ENCODE results near the gene TMTC1.

Gene TMTC1

GRCh38 chr12:29792853-29793252 lies 9.1 kb upstream of the TMTC1 start:
- no peak overlapping the region for H3K4me3 ChIP-seq (ENCODE audit: low read length)
- no peak for TF ChIP-seq ZNF274 (IDR thresholded peaks at IDR 0.05; ENCODE audit: low read depth, low read length)

- no peak overlapping the region for H3K4me3 ChIP-seq (ENCODE audit: low read length)
- no peak for TF ChIP-seq ZNF274 (IDR thresholded peaks at IDR 0.05; ENCODE audit: low read depth, low read length)
These were observed 8.4 kb upstream of the TMTC1 start for GRCh38 chr12:29792132-29792531.

DNA sequence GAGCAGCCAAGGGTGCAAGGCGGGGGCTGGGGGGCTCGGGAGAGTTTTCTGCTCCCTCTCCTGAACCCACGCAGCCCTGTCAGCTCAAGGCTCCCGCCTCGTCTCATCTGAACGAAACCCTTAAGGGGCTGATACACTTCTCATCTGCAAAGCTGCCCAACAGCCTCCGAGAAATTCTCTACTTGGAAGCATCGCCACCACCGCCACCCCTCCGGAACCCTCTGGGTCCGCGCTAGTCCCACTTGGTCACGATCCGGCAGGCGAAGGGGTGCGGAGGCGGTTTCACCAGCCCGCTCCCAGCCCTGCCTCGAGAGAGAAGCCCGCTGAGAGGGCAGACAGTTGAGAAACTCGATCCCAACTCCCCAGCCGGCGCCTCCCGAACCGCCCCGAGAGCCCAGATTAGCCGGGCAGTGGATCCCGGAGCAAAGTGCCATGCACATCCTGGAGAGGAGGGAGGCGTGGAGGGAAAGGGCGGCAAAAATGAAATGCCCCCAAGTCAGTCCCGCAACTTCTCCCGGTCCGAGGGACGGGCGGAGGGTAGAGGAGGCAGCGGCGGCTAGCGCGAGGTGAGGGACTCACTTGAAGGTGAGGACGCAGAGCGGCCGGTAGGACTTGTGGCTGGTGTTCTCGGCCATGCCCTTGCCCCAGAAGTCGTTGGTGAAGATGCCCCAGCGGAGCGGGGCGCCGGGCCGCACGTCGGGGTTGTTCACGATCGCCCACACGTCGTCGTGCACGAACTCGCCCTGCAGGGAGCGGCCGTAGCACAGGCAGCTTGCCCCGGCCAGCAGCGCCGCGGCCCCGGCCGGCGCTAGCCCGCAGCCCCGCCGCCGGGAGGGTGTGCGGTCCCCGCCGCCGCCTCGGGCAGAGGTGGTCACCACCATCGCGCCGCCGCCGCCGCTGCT lies 620 bp downstream of the TMTC1 start:
- no peak for TF ChIP-seq ZNF274 (IDR thresholded peaks at IDR 0.05; ENCODE audit: low read depth, low read length)
- H3K4me3 ChIP-seq (ENCODE audit: low read length), result peak overlapping the region; percentile 64

DNA sequence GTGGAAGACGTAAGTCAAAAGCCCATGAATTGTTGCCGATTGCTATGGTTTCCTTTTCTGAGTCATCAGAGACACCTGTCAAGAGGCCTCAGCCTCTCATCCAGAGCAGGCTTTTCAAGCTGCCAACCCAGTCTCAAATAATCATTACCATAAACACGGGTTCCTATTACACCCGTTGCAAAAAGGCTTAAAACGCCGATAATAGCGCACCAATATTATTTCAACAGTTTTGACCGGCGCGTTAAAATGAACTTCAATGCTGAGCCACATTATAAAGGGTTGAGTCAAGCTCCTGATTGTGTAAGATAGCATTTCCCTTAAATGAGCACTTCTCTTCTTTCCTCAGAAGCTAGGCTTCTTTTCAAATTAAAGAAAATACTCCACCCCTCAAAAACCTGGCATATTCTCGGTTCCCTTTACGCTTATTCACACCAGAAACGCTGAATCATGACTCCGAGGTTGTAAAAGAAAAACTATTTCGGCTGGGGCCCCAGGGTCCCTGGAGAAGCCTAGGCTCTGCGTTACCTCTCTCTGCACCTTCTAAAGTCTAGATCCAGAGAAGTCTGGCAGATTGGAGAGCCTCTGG lies 1.4 kb downstream of the TMTC1 start:
- peak overlapping the region; percentile 64 for H3K4me3 ChIP-seq (ENCODE audit: low read length)
- no peak for TF ChIP-seq ZNF274 (IDR thresholded peaks at IDR 0.05; ENCODE audit: low read depth, low read length)

- peak overlapping the region; percentile 64 for H3K4me3 ChIP-seq (ENCODE audit: low read length)
- no peak for TF ChIP-seq ZNF274 (IDR thresholded peaks at IDR 0.05; ENCODE audit: low read depth, low read length)
These were observed 2.0 kb downstream of the TMTC1 start for GRCh38 chr12:29781705-29782266.

DNA sequence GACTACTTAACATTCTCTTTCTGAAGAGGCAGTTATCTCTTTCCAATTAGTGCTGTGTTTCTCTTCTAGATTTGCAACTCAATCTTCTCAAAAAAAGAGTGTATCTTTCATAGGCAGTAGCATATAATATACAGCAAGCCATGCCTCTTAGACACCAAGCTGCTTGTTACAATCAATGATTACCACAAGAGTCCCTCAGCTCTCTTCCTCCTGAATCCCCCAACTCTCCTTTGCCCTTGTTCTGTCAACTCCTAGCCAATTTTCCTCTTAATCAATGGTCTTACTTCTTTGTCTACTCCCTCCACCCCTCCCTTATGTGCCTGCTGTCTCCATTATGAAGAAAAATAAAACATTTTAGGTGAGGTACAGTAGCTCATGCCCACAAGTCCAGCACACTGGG lies 2.6 kb downstream of the TMTC1 start:
- TF ChIP-seq ZNF274 (IDR thresholded peaks at IDR 0.05; ENCODE audit: low read depth, low read length), result no peak
- H3K4me3 ChIP-seq (ENCODE audit: low read length), result no peak overlapping the region; the same call in 1 of the 2 replicates

DNA sequence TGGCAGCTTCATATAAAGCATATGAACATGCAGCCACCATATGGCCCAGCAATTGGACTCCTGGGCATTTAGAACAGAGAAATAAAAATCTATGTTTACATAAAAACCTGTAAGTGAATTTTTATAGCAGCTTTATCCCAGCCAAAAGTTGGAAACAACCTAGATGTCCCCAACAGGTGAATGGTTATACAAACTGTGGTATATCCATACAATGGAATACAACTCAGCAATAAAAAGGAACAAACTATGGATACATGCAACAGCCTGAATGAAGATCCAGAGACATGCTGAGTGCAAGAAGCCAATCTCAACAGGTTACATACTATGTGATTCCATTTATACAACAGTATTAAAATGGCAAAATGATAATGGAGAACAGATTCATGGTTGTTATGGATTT lies 3.7 kb downstream of the TMTC1 start:
- H3K4me3 ChIP-seq (ENCODE audit: low read length), result no peak overlapping the region
- no peak for TF ChIP-seq ZNF274 (IDR thresholded peaks at IDR 0.05; ENCODE audit: low read depth, low read length)

GRCh38 chr12:29778531-29778930 lies 5.2 kb downstream of the TMTC1 start:
- no peak for TF ChIP-seq ZNF274 (IDR thresholded peaks at IDR 0.05; ENCODE audit: low read depth, low read length)
- H3K4me3 ChIP-seq (ENCODE audit: low read length), result no peak overlapping the region

DNA sequence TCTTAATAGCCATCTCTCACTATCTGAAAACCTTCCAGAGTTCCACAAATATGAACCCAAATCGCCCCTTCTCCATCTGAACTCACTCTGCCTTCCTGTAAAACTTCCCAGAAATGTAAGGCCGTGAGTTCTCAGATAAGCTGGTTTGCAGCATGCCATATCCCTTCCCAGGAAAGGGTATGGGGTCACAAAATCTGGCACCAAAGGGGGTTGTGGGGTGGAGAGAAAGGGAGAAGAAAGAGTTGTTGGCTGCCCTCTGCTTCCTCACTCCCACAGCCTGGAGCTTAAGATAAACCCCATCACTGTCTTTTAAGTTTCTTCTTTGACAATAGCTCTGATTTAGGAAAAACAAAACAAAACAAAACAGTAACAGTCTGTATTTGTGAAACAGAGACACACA lies 10.7 kb downstream of the TMTC1 start:
- no peak overlapping the region for H3K4me3 ChIP-seq (ENCODE audit: low read length)
- no peak for TF ChIP-seq ZNF274 (IDR thresholded peaks at IDR 0.05; ENCODE audit: low read depth, low read length)

DNA sequence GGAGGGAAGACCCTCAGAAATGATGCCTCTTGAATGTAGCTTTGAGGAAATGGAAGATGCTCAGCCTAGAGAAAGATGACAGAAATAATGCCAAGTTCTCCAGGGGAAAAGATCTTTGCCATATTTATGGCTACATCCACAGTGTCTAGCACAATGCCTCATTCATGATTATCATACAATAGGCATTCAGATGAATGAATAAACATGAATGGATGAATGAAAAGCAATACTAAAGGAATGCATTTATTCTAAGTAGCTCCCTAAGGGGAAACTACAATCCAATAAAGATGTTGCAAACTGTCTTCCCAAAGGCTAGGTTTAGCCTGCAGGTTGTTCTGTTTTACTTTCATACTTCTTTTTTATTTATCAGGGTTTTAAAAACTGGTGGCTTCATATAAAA lies 12.0 kb downstream of the TMTC1 start:
- TF ChIP-seq ZNF274 (IDR thresholded peaks at IDR 0.05; ENCODE audit: low read depth, low read length), result no peak
- no peak overlapping the region for H3K4me3 ChIP-seq (ENCODE audit: low read length)

DNA sequence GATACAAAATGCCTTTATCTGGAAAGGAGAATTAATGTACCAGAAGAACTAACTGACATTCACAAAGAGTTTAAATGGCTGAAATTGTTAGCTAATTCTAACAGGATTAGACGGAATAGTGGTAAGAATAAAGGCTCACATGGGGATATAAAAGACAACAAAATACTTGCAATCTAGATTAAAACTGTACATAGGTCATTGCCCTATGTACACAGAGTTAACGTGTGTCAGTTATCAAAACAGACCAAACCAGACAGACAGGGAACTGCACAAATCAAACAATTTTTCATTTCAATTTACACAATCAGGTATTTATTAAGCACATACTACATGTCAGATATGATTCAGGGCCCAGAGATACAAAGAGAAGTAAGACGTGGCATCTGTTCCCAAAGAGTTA lies 12.6 kb downstream of the TMTC1 start:
- no peak for TF ChIP-seq ZNF274 (IDR thresholded peaks at IDR 0.05; ENCODE audit: low read depth, low read length)
- no peak overlapping the region for H3K4me3 ChIP-seq (ENCODE audit: low read length)

DNA sequence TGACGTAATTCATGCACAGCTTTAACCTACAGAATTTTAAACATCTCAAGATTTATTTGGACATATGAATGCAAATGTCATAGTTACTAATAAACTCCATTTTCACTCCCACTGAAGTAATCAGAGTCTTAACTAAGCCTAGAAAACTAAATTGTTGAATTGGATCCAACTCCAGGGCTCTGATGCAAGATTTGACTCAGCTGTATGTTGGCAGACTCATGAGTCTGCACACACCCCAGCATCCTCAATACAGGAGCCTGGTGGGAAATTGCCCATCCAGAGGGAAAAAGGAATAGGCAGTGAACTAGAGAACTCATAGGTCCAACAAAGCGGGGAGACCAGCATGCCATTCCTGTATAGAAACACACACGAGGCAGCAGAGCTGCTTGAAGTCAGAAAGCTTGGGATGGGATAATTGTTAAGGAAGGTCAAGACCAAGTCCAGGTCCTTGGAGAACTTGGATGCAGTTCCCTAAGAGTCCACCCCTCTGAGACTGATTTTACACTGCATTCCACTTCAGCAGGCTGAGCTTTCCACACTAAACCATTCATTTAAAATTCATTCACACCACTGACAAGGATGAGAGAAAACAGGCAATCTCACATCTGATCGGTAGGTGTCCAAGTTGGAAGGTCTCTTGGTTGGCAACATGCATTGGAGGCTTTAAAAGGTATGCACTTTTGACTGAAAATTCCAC lies 14.4 kb downstream of the TMTC1 start:
- no peak overlapping the region for H3K4me3 ChIP-seq (ENCODE audit: low read length)

DNA sequence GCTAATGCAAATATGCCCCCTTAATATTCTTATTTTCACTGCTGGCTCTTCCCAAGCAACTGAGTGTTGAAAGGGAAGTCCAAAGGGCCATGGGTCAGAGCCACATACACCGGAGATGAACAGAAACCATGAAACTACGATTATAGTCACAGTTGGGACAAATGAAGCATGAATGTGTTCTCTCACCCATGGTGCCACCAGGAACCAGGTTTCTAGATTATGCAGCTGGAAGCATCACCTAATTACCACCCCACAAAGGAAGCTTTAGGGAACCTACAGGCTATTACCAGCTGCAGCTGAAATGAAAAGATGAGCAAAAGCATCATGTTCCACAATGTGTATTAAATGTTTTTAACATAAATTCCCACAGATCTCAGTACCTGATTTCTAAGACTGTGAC lies 15.4 kb downstream of the TMTC1 start:
- no peak for TF ChIP-seq ZNF274 (IDR thresholded peaks at IDR 0.05; ENCODE audit: low read depth, low read length)
- no peak overlapping the region for H3K4me3 ChIP-seq (ENCODE audit: low read length)

More for the DNA sequence above, 14.4 kb downstream of the TMTC1 start:
- TF ChIP-seq ZNF274 (IDR thresholded peaks at IDR 0.05; ENCODE audit: low read depth, low read length), result no peak

- TF ChIP-seq ZNF274 (IDR thresholded peaks at IDR 0.05; ENCODE audit: low read depth, low read length), result no peak
- H3K4me3 ChIP-seq (ENCODE audit: low read length), result no peak overlapping the region
These were observed 20.4 kb downstream of the TMTC1 start for GRCh38 chr12:29763301-29763683.

Data from GM08714 (cell line).